Activated CD8-positive, alpha-beta memory T cell treated with anti-CD3 and anti-CD28 coated beads for 4 hours (primary cell): ENCODE data around the gene OR1L6.

Source experiments
- DNase-seq, 2 donors: peaks; one replicate each; pipeline ENCODE4 v3.0.0-alpha.2; 2020; ENCODE audit warnings: low read depth in 2 of 2

The OR1L6 gene

DNA sequence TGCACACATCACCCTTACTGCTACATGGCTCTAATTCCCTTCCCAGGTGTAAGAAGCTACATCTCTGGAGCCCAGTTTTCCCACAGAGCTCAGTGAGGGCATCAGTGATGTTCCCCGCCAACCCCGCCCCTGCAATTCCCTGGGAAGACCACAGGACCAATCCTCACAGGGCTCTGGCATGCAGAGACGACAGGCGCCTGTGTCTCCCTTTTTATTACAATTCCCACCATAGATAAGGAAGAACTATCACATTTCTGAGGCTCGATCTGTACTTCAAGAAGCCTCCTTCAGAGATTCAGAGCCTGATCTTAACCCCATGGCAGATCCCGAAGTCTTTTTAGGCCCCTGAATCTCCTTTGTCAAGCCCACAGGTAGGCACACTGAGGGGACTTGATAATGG is at the start of gene OR1L6:
Gene OR1L6, plus strand, starts transcription at position 301 of the 400 bp plus-strand sequence. CDS start 7,545 bp downstream, outside the sequence.
- no peak for DNase-seq

DNA sequence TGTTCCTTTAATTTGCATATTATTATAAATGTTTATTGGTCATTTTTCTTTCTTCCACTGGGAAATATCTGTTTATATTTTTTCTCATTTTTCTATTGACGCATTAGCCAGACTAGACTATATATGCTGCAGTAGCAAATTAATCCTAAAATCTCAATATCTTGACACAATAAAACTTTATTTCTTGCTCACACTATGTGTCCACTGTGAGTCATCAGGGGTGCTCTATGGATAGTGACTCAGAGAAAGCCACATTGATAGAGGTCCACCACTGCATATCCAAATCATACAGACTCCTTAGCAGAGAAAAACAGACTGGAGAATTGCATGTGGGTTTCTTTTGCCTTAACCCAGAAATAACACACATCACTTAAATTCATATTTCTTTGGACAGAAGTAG is 46.4 kb upstream of the OR1L6 start:
- DNase-seq = no peak

GRCh38 chr9:122718038-122718437 is 24.1 kb upstream of the OR1L6 start:
- no peak for DNase-seq

DNA sequence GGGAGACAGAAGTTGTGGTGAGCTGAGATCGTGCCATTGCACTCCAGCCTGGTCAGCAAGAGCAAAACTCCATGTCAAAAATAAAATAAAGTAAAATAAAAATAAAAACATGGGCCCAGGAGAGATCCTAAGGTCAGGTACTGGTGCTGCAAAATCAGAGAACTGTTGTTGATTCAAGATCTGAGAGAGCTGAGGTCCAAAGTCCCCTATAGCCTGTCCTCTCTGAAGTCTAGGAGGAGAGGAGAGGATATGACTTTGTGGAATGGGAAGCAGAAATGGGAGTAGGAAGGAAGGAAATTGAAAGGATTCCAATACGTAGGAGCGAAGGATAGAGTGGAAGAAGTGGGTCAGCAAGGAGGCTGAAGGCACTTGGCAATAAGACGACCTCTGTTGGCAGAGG is 22.9 kb upstream of the OR1L6 start:
- DNase-seq = no peak

- no peak for DNase-seq
Measured at GRCh38 chr9:122723690-122724089, 18.4 kb upstream of the OR1L6 start, which contains the start of gene OR1L4. Gene OR1L4 (plus strand): TSS chr9:122723990. CDS start chr9:122723990, 0 bp downstream.

- no peak for DNase-seq
Measured at GRCh38 chr9:122754825-122755224, 12.7 kb downstream of the OR1L6 start.

DNA sequence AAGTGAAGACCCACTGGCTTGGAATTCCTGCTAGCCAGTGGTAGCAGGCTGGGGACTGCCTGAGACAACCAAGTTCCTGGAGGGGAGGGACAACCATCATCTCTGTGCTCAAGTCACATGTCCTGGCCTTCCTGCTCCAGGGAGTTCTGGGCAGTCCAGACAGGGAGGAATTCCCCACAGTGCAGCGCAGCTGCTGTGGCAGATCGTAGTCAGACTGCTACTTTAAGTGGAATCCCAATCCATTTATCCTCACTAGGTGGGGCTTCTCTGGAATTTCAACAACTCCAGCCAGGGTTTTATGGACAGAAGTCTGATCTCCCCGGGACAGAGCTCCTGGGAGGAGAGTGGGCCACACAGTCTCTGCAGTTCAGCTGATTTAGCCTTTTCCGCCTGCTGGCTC is 25.7 kb downstream of the OR1L6 start:
- DNase-seq = no peak

GRCh38 chr9:122777052-122777451 is 34.9 kb downstream of the OR1L6 start:
- no peak for DNase-seq

DNA sequence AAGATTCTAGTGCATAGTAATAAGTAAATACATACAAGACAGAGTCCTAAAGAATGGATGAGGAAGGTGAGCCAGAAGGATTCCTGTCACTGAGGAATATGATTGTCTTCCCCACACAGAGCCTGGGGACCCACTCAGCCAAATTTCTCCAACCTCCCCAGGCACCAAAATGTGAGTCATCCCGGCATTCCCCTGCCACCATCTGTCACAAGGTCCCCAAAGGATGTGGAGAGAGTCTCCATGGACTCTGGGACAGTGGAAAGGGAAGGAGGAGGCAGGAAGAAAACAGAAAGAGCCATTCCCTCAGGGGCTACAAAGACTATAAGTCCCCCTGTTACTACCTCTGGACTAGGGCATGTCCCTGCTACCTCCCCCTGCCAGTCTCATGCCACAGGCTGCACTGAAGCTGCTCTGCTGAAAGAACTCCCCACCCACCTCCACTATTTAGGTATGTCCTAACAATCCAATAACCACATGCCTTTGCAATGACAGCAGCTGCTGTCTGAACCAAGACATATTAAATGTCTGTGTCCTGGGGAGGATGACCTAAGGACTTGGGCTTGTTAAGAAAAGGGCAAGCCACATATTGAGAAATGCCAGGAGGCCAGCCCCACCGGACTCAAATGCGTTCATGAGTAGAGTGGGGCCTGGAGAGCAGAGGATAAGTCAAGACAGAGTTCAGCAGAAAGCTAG is 36.0 kb downstream of the OR1L6 start:
- no peak for DNase-seq

DNA sequence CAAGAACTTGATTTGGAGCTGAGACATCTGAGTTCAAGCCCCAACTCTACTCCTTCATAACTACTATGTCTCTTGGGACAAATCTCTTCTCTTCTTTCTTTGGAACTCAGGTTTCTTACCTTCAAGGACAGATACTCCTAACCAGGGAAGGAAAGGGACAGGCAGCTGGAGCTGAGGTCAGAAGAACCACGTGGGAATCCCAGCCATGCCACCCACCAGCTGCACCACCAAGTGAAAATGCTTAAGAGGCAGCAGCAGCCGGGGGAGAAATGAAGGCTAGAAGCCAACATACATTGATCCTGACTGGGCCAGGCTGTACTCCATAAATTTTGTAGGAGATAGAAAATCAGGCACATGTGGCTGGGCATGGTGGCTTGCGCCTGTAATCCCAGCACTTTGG is 37.1 kb downstream of the OR1L6 start:
- DNase-seq = no peak

- no peak for DNase-seq
Measured at GRCh38 chr9:122780026-122780425, 37.9 kb downstream of the OR1L6 start.

DNA sequence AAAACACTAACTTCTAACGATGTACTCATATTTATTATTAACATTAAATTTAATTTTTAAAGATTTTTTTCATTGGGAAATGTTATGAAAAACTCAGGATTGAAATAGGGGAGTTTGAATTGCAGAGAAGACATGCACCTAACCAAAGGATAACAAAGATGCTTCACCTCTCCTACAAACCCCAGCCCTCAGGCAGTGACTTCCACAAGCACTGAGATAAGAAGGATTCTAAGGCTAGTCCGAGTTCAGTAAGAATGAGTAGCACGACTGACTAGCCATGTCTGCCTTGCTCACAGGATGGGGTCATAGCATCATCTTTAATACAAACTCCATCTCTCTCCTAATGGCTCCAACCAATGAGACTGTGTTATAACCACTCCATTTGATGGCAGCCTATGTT is 39.6 kb downstream of the OR1L6 start:
- no peak for DNase-seq

GRCh38 chr9:122785269-122785668 is 43.2 kb downstream of the OR1L6 start:
- no peak for DNase-seq

DNA sequence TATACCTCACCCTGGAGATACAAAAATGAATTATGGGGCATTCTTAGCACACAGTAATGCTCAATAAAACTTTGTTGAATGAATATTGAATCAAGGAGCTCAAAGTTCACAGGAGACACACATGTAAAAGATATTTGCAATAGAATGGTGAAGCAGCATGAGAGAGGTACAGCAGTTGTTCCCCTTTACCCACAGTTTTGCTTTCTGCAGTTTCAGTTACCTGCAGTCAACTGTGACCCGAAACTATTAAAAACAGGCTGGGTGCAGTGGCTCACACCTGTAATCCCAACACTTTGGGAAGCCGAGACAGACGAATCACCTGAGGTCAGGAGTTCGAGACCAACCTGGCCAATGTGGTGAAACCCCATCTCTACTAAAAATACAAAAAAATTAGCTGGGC is 44.2 kb downstream of the OR1L6 start:
- DNase-seq = no peak

GRCh38 chr9:122788831-122789230 is 46.7 kb downstream of the OR1L6 start, which contains the start of gene OR5C1:
Gene OR5C1 (plus strand): TSS chr9:122788933. CDS start chr9:122788933, 0 bp downstream.
- DNase-seq = no peak

DNA sequence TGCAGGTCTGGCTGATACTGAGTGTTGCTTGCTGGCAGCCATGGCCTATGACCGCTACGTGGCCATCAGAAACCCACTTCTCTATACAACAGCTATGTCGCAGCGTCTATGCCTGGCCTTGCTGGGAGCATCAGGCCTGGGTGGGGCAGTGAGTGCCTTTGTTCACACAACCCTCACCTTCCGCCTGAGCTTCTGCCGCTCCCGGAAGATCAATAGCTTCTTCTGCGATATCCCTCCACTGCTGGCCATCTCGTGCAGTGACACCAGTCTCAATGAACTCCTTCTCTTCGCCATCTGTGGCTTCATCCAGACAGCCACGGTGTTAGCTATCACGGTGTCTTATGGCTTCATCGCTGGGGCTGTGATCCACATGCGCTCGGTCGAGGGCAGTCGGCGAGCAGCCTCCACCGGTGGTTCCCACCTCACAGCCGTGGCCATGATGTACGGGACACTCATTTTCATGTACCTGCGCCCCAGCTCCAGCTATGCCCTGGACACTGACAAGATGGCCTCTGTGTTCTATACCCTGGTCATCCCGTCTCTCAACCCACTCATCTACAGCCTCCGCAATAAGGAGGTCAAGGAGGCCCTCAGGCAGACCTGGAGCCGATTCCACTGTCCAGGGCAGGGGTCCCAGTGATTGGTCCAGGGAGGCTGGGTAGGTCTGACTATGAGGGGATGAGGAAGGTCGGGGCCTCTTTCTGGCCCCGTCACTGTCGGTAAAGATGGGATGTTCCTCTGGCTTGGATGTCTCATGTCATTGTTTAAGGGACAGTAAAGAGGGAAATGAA is 47.3 kb downstream of the OR1L6 start:
- DNase-seq = no peak

DNA sequence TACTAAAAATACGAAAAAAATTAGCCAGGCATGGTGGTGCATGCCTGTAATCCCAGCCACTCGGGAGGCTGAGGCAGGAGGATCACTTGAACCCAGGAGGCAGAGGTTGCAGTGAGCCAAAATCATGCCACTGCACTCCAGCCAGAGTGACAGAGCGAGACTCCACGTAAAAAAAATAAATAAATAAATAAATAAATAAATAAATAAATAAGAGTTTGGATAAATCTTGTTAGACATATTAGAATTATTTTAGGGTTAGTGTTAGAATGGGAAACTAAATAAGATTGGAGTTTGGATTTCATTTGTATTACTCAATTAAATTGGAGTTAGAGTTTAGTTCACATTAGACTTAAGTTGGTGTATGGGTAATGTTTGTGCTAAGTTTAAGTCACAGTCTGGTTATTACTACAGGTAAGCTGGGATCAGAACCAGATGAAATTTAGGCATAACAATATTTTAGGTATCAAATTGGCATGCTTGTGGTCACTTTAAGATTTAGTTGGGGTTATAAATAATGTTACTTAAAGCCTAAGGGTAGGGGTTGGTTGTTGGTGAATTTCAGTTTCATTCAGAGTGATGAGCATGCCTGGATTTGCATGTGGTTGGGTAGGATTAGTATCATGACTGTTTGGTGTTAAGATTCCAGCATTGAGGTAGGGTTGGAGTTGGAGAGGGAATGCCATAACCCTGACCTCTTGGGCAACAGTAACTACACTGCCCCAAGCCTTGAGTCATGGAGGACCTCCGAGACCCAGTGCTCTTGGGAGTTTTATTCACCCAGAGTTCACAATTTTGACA is 50.0 kb downstream of the OR1L6 start:
- DNase-seq = no peak

- DNase-seq = no peak
Measured at GRCh38 chr9:122797316-122798063, 55.4 kb downstream of the OR1L6 start.
